Type B pancreatic cell (in vitro differentiated cells): Measurements from ENCODE around the gene SDK1. TPM values are rescaled to one million over a fixed set of nuclear protein-coding genes. Genes with fewer than 3 reads are reported as not detected.

ENCODE experiments used
- DNase-seq: peaks from one replicate; pipeline ENCODE4 v3.0.0; 2021; ENCODE audit warnings: mixed read lengths; ENCODE audit not compliant: unreplicated experiment; ENCODE audit errors: extremely low spot score
- H3K27ac Mint-ChIP-seq: 2 replicates; pipeline ENCODE4 v1.8.0; 2021; ENCODE audit warnings: mild to moderate bottlenecking, mixed read lengths
- H3K27me3 Mint-ChIP-seq: 2 replicates; pipeline ENCODE4 v1.8.0; 2021; ENCODE audit warnings: mixed read lengths
- H3K36me3 Mint-ChIP-seq: 2 replicates; pipeline ENCODE4 v1.8.0; 2021; ENCODE audit warnings: mixed read lengths
- H3K4me1 Mint-ChIP-seq: one replicate; pipeline ENCODE4 v1.8.0; 2021; ENCODE audit warnings: mixed read lengths; ENCODE audit not compliant: unreplicated experiment
- H3K4me3 Mint-ChIP-seq: 2 replicates; pipeline ENCODE4 v1.8.0; 2021; ENCODE audit warnings: mild to moderate bottlenecking, mixed read lengths
- H3K9me3 Mint-ChIP-seq: 2 replicates; pipeline ENCODE4 v1.8.0; 2021; ENCODE audit warnings: mixed read lengths
- CTCF ChIP-seq: fragments of 200-600 bp; sonication (generic); conservative IDR thresholded peaks from 2 replicates; pipeline ENCODE4 v1.5.0; 2021; ENCODE audit warnings: antibody characterized with exemption, mild to moderate bottlenecking
- total RNA-seq: library from RNA; stranded (reverse); gene quantifications from 2 replicates; pipeline ENCODE4 v1.2.1, GENCODE V29; 2021; ENCODE audit warnings: low replicate concordance

The SDK1 gene
- total RNA-seq, 1 donor from 2014 or later = 26.1 TPM

- peak; percentile 32 for TF ChIP-seq CTCF
- Mint-ChIP-seq H3K36me3 (no peaks in the 10 kb centered on the region), H3K4me3 (no peak overlapping the region), H3K27ac (no peak overlapping the region), H3K27me3 (peaks cover 5% of the 10 kb centered on the region), H3K9me3 (no peaks in the 10 kb centered on the region), H3K4me1 (peaks cover 7% of the 10 kb centered on the region)
- no peak for DNase-seq
Observed at GRCh38 chr7:3544202-3544601, 243.2 kb downstream of the SDK1 start.

- no peaks in the 10 kb centered on the region for H3K36me3 Mint-ChIP-seq
- no peak overlapping the region for H3K27ac Mint-ChIP-seq
- TF ChIP-seq CTCF = no peak
- H3K4me3 Mint-ChIP-seq = no peak overlapping the region
- no peaks in the 10 kb centered on the region for H3K9me3 Mint-ChIP-seq
- peaks cover 15% of the 10 kb centered on the region for H3K4me1 Mint-ChIP-seq
- DNase-seq = no peak
- H3K27me3 Mint-ChIP-seq = peaks cover 7% of the 10 kb centered on the region
Observed at GRCh38 chr7:3548815-3549214, 247.8 kb downstream of the SDK1 start.

GRCh38 chr7:3549601-3550000 lies 248.5 kb downstream of the SDK1 start:
- DNase-seq = no peak
- TF ChIP-seq CTCF = no peak
- peaks cover 15% of the 10 kb centered on the region for H3K4me1 Mint-ChIP-seq
- no peaks in the 10 kb centered on the region for H3K9me3 Mint-ChIP-seq
- H3K36me3 Mint-ChIP-seq = no peaks in the 10 kb centered on the region
- no peak overlapping the region for H3K4me3 Mint-ChIP-seq
- no peak overlapping the region for H3K27ac Mint-ChIP-seq
- H3K27me3 Mint-ChIP-seq = peaks cover 7% of the 10 kb centered on the region

GRCh38 chr7:3551536-3551935 lies 250.5 kb downstream of the SDK1 start:
- no peak overlapping the region for H3K27ac Mint-ChIP-seq

GRCh38 chr7:3552499-3552898 lies 251.4 kb downstream of the SDK1 start:
- no peak for DNase-seq
- peaks cover 15% of the 10 kb centered on the region for H3K4me1 Mint-ChIP-seq
- peaks cover 7% of the 10 kb centered on the region for H3K36me3 Mint-ChIP-seq
- no peak overlapping the region for H3K4me3 Mint-ChIP-seq
- H3K27me3 Mint-ChIP-seq = peaks cover 10% of the 10 kb centered on the region
- H3K9me3 Mint-ChIP-seq = no peaks in the 10 kb centered on the region
- no peak overlapping the region for H3K27ac Mint-ChIP-seq
- no peak for TF ChIP-seq CTCF

More at GRCh38 chr7:3551536-3551935, 250.5 kb downstream of the SDK1 start:
- peaks cover 15% of the 10 kb centered on the region for H3K4me1 Mint-ChIP-seq
- no peak for DNase-seq
- H3K36me3 Mint-ChIP-seq = peaks cover 7% of the 10 kb centered on the region
- H3K4me3 Mint-ChIP-seq = no peak overlapping the region
- TF ChIP-seq CTCF = no peak
- H3K9me3 Mint-ChIP-seq = no peaks in the 10 kb centered on the region
- peaks cover 10% of the 10 kb centered on the region for H3K27me3 Mint-ChIP-seq

GRCh38 chr7:3558400-3558799 lies 257.3 kb downstream of the SDK1 start:
- Mint-ChIP-seq H3K4me3 (no peak overlapping the region), H3K36me3 (peaks cover 7% of the 10 kb centered on the region), H3K9me3 (no peaks in the 10 kb centered on the region), H3K4me1 (peaks cover 18% of the 10 kb centered on the region), H3K27me3 (peaks cover 6% of the 10 kb centered on the region), H3K27ac (no peak overlapping the region)
- DNase-seq = no peak
- TF ChIP-seq CTCF = no peak
